NCI-H2107 (cell line): ENCODE results near the gene SREK1IP1.

Source experiments
- DNase-seq: peaks from one replicate; lab custom pipeline; 2025; lab: John Stamatoyannopoulos, UW

Gene SREK1IP1

DNA sequence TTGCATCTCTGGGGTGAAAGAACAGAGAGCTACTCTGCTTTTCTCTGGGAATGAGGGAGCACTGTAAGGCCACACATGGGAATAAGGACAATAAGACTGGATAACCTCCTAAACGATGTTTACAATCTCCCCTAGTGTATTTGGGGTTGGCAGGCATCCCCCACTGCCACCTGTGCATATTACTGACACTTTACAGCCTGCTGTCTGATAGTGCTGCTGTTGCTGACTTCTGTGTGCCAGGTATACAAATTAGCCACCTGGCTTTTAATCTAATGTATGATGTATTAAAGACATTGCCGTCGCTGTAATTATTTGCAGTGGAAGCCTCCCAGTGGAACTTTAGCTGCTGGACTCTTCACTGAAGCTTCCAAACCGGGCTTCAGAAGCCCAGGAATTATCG is 82.6 kb downstream of the SREK1IP1 start:
- no peak for DNase-seq

DNA sequence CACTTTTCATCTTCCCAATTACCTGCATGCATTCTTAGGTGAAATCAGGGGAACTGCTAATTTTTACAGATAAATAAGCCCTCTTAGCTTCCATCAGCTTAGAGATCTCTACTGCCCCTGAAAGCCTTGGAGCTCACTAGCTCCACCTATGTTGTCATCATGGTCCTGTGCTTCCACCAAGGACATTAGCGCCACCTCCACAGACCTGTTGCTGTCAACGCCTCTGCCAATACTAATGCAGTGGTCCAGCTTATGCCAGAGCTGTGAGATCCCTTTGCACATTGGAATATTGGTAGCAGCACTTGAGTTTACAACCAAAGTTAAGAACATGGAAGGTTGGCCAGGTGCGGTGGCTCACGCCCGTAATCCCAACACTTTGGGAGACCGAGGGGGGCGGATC is 85.9 kb downstream of the SREK1IP1 start:
- DNase-seq: no peak

DNA sequence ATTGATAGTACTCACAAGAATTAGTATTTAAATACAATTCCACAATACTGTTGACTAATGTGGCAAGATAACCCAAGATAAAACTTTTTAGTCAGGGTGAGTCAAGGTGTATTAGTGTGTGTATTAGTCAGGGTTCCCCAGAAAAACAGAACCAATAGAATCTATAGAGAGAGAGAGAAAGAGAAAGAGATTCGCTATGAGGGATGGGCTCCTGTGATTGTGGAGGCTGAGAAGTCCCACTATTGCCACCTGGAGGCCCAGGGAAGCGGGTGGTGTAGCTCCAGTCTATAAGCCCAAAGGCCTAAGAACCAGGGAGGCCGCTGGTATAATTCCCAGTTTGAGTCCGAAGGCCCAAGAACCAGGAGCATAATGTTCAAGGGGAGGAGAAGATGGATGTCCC is 88.2 kb downstream of the SREK1IP1 start:
- DNase-seq: no peak

DNA sequence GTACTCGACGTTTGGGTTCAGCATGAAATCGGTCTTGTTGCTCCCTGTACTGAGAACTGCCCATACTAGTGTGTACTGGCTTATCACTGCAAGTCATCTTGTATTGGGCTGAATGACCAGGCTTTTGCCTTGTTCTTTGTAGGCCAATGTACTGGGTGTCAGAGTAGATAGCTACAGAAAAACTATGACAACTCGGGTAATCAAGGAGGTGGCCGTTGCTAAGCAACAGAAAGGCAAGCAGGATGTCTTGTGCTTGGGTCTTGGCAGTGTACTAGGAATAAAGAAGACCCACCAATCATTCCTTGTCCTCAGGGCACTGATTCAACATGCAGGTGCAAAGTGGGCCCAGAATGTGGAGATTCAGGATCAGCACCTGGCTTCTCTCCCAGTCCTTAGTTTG is 90.1 kb downstream of the SREK1IP1 start:
- DNase-seq: no peak

DNA sequence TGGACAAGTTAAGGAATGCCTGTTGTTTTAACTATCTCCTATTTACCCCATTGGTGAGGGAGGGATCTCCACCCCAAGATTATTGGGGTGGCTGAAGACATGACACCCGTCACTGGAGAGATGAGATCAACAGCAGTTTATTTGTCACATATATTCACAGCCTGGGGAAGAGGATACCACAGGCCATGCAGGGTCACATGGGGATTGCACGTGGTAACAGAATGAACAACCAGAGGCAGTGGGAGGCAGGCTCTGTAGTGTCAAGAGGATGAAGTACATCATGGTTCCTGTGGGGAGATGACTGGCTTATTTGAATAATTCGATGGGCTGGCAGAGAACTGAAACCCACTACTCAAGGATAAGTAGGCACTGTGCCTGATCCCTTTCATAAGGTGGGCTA is 96.8 kb downstream of the SREK1IP1 start:
- no peak for DNase-seq

DNA sequence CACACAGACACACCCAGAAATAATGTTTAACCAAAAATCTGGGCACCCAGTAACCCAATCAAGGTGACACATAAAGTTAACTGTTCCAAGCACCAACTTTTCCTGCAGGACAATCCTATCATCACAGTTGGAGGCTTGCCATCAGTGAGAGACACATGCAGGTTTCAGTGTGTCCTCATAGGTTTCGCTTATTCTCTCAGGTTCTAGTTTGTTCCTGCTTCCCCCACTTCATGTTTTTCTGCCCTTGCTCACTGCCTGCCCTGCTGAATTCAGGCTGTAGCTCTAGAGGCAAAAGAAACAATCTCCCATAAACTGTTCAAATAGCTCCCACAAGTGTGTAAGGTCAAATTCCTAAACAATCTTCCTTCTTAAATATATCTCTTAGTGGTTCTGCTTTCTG is 98.2 kb downstream of the SREK1IP1 start:
- DNase-seq: no peak
